Measurements from ENCODE around the gene ELFN1.

Gene ELFN1

DNA sequence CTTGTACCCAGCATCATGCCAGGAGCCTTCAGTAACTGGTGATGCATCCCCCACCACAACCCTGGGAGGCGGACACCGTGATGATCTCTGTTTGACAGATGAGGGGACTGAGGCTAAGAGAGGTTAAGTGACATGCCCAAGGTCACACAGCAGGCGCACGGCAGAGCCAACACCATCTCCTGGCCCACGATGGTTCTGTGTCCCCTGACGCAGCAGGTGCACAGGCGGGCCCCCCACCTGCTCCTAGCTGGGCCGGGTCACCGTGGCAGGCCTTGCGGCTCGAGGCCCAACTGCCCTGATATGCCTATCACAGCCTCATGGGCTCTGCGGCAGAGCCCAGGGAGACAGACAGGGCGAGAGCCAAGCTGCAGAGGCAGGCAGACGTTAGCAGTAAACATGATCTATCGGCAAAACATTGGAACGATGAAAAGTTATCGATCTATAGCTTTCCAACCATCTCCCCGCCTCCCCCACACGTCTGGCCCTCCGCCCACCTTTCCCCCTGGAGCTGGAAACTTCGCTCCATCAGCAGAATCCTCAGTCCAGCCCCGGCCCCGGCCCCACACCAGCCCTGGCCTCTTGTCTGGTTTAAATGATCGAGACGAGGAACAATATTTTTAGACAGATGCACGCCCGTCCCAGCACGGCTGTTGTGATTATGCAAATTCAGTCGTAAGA is 65.9 kb downstream of the ELFN1 start:
- Histone ChIP-seq H3K9me3 (ENCODE audit: insufficient read depth, low read length, severe bottlenecking) (no peaks in the 10 kb centered on the region), H2AFZ (ENCODE audit: low read depth, low read length) (no peak overlapping the region), H3K4me2 (ENCODE audit: insufficient read depth, low read length) (no peak overlapping the region), H3K27me3 (ENCODE audit: insufficient read depth, low read length, poor library complexity) (no peaks in the 10 kb centered on the region), H3K4me1 (ENCODE audit: insufficient read depth, low read length) (no peaks in the 10 kb centered on the region), H3K79me2 (ENCODE audit: insufficient read depth, low read length) (no peaks in the 10 kb centered on the region), H3K4me3 (ENCODE audit: low read depth in 1 of 2, low read length in 2 of 2) (no peak overlapping the region), H4K20me1 (ENCODE audit: insufficient read depth, low read length) (peaks cover 23% of the 10 kb centered on the region), H3K36me3 (ENCODE audit: insufficient read depth, low read length) (no peaks in the 10 kb centered on the region), H3K27ac (ENCODE audit: low read length) (no peak overlapping the region), H3K9ac (ENCODE audit: low read depth, low read length) (no peak overlapping the region)
- no peak for TF ChIP-seq EZH2 (IDR thresholded peaks at IDR 0.05; ENCODE audit: borderline replicate concordance, low read depth, low read length, severe bottlenecking)
- ATAC-seq (ENCODE audit: insufficient read depth, low read depth) (no peak), DNase-seq (no peak)

DNA sequence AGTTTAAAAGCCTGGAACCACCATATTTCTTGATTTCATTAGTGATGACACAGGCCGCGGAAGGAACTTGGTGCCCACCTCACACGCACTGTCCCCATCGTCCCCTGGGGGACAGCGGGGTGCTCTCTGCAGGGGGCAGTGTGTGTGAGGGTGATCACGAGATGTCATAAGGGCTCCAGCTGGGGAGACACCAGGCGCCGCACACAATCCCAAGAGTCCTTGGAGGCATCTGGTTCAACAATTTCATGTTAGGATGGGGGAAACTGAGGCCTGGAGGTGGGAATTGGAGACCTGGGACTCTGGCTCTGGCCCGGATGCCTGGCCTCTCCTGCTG is 66.4 kb downstream of the ELFN1 start:
- TF ChIP-seq, protein P1, sequence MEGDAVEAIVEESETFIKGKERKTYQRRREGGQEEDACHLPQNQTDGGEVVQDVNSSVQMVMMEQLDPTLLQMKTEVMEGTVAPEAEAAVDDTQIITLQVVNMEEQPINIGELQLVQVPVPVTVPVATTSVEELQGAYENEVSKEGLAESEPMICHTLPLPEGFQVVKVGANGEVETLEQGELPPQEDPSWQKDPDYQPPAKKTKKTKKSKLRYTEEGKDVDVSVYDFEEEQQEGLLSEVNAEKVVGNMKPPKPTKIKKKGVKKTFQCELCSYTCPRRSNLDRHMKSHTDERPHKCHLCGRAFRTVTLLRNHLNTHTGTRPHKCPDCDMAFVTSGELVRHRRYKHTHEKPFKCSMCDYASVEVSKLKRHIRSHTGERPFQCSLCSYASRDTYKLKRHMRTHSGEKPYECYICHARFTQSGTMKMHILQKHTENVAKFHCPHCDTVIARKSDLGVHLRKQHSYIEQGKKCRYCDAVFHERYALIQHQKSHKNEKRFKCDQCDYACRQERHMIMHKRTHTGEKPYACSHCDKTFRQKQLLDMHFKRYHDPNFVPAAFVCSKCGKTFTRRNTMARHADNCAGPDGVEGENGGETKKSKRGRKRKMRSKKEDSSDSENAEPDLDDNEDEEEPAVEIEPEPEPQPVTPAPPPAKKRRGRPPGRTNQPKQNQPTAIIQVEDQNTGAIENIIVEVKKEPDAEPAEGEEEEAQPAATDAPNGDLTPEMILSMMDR (IDR thresholded peaks at IDR 0.05; ENCODE audit: borderline replicate concordance, extremely low read depth, low read length, poor library complexity, severe bottlenecking): no peak
- no peak for TF ChIP-seq EZH2 (IDR thresholded peaks at IDR 0.05; ENCODE audit: borderline replicate concordance, low read depth, low read length, severe bottlenecking)
- Histone ChIP-seq H3K27me3 (ENCODE audit: insufficient read depth, low read length, poor library complexity) (no peaks in the 10 kb centered on the region), H3K36me3 (ENCODE audit: insufficient read depth, low read length) (no peaks in the 10 kb centered on the region), H3K4me1 (ENCODE audit: insufficient read depth, low read length) (no peaks in the 10 kb centered on the region), H3K9ac (ENCODE audit: low read depth, low read length) (no peak overlapping the region), H3K79me2 (ENCODE audit: insufficient read depth, low read length) (no peaks in the 10 kb centered on the region), H3K27ac (ENCODE audit: low read length) (no peak overlapping the region), H3K4me2 (ENCODE audit: insufficient read depth, low read length) (no peak overlapping the region), H2AFZ (ENCODE audit: low read depth, low read length) (no peak overlapping the region), H4K20me1 (ENCODE audit: insufficient read depth, low read length) (peaks cover 25% of the 10 kb centered on the region), H3K4me3 (ENCODE audit: low read depth in 1 of 2, low read length in 2 of 2) (no peak overlapping the region), H3K9me3 (ENCODE audit: insufficient read depth, low read length, severe bottlenecking) (no peaks in the 10 kb centered on the region)
- ATAC-seq (ENCODE audit: insufficient read depth, low read depth) (no peak), DNase-seq (no peak)

DNA sequence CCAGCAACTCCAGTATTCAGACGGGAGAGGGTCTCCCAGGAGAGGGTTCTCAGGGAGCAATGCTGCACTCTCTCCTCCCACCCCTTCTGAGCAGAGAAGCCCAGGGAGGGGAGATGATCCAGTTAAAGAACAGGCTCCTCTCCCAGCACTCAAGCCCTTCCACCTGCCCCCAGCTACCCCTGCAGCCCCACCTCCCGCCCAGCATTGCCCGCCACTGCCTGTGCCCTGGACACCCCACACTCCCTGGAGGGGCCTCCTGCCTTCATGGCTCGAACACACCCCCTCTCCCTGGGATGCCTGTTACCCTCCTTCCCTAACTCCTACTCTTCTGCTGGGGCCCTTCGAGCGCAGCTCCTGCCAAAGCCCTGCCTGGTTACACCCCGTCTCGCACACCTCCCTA is 66.8 kb downstream of the ELFN1 start:
- Histone ChIP-seq H3K4me2 (ENCODE audit: insufficient read depth, low read length) (no peak overlapping the region), H3K79me2 (ENCODE audit: insufficient read depth, low read length) (no peaks in the 10 kb centered on the region), H3K9ac (ENCODE audit: low read depth, low read length) (no peak overlapping the region), H3K27ac (ENCODE audit: low read length) (no peak overlapping the region), H3K9me3 (ENCODE audit: insufficient read depth, low read length, severe bottlenecking) (no peaks in the 10 kb centered on the region), H3K27me3 (ENCODE audit: insufficient read depth, low read length, poor library complexity) (no peaks in the 10 kb centered on the region), H3K4me3 (ENCODE audit: low read depth in 1 of 2, low read length in 2 of 2) (no peak overlapping the region), H2AFZ (ENCODE audit: low read depth, low read length) (no peak overlapping the region), H3K36me3 (ENCODE audit: insufficient read depth, low read length) (no peaks in the 10 kb centered on the region), H4K20me1 (ENCODE audit: insufficient read depth, low read length) (peaks cover 26% of the 10 kb centered on the region), H3K4me1 (ENCODE audit: insufficient read depth, low read length) (no peaks in the 10 kb centered on the region)
- no peak for TF ChIP-seq EZH2 (IDR thresholded peaks at IDR 0.05; ENCODE audit: borderline replicate concordance, low read depth, low read length, severe bottlenecking)
- TF ChIP-seq, protein P1 (IDR thresholded peaks at IDR 0.05; ENCODE audit: borderline replicate concordance, extremely low read depth, low read length, poor library complexity, severe bottlenecking): no peak
- no peak for ATAC-seq (ENCODE audit: insufficient read depth, low read depth)
- no peak for DNase-seq

DNA sequence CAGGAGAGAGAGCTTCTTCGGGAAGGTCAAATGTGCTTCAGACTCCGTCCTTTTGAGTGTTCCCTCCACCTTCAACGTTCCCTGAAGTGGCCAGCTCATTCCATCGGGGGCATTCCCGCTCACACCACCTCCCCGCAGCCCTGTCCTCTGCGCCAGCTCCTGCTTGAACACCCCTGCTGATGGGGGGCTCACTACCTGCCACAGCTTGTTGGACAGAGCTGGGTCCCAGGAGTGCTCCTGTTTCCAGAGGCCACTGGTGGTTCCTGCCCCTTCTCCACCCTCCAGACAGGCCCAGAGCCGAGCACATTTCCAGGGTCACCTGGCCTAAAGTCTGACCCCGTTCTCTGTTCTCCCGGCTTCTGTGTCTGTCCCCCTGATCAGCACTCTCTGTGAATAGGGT is 67.4 kb downstream of the ELFN1 start:
- Histone ChIP-seq H3K36me3 (ENCODE audit: insufficient read depth, low read length) (no peaks in the 10 kb centered on the region), H3K9ac (ENCODE audit: low read depth, low read length) (no peak overlapping the region), H4K20me1 (ENCODE audit: insufficient read depth, low read length) (peaks cover 20% of the 10 kb centered on the region), H3K27ac (ENCODE audit: low read length) (no peak overlapping the region), H3K9me3 (ENCODE audit: insufficient read depth, low read length, severe bottlenecking) (no peaks in the 10 kb centered on the region), H3K79me2 (ENCODE audit: insufficient read depth, low read length) (no peaks in the 10 kb centered on the region), H3K27me3 (ENCODE audit: insufficient read depth, low read length, poor library complexity) (no peaks in the 10 kb centered on the region), H3K4me2 (ENCODE audit: insufficient read depth, low read length) (no peak overlapping the region), H3K4me1 (ENCODE audit: insufficient read depth, low read length) (no peaks in the 10 kb centered on the region), H2AFZ (ENCODE audit: low read depth, low read length) (no peak overlapping the region), H3K4me3 (ENCODE audit: low read depth in 1 of 2, low read length in 2 of 2) (no peak overlapping the region)
- ATAC-seq (ENCODE audit: insufficient read depth, low read depth) (no peak), DNase-seq (no peak)
- TF ChIP-seq, protein P1 (IDR thresholded peaks at IDR 0.05; ENCODE audit: borderline replicate concordance, extremely low read depth, low read length, poor library complexity, severe bottlenecking): no peak

Measured in DND-41 (cell line).